Sigmoid colon (tissue), 7 donors: Measurements from ENCODE around the gene TMED4. TPM values are rescaled to one million over a fixed set of nuclear protein-coding genes. Genes with fewer than 3 reads are reported as not detected.

Experiments used
- DNase-seq: peaks from one replicate; pipeline ENCODE4 v3.0.0-alpha.2; 2019
- H3K27ac ChIP-seq, 4 donors: fragments of 200-600 bp; sonication (generic); one replicate each; pipeline ENCODE4 v1.5.1; 2016 to 2019; ENCODE audit warnings: mild to moderate bottlenecking in 1 of 4
- H3K27me3 ChIP-seq, 3 donors: fragments of 200-600 bp; sonication (generic); one replicate each; pipeline ENCODE4 v1.5.1; 2019; ENCODE audit warnings: mild to moderate bottlenecking in 1 of 3
- H3K36me3 ChIP-seq, 4 donors: fragments of 200-600 bp; sonication (generic); one replicate each; pipeline ENCODE4 v1.5.1; 2016 to 2019
- H3K4me1 ChIP-seq, 4 donors: fragments of 200-600 bp; sonication (generic); one replicate each; pipeline ENCODE4 v1.5.1; 2017 to 2019
- H3K4me3 ChIP-seq, 4 donors: fragments of 200-600 bp; sonication (generic); one replicate each; pipeline ENCODE4 v1.5.1; 2017 to 2019; ENCODE audit warnings: mild to moderate bottlenecking in 2 of 4, moderate library complexity in 1 of 4
- H3K9me3 ChIP-seq, 4 donors: fragments of 200-600 bp in 3 of 4; sonication (generic) in 3 of 4; one replicate each; pipeline versions ENCODE4 v1.5.1 to v1.6.1; 2013 to 2019
- CTCF ChIP-seq, 4 experiments: fragments of 450-650 bp in 3 of 4; fragments of 200-600 bp in 1 of 4; IDR thresholded peaks; one replicate each; pipeline ENCODE4 v1.5.1; 2016 to 2019; ENCODE audit warnings: antibody characterized with exemption in 4 of 4, mild to moderate bottlenecking in 3 of 4, moderate library complexity in 2 of 4
- EP300 ChIP-seq, 4 donors: sonication (generic); formaldehyde crosslinking; IDR thresholded peaks; one replicate each; pipeline ENCODE4 v1.6.1; 2017; ENCODE audit warnings: antibody characterized with exemption in 4 of 4
- POLR2A ChIP-seq, 2 donors: fragments of 450-650 bp; IDR thresholded peaks; one replicate each; pipeline ENCODE4 v1.6.1; 2016; ENCODE audit warnings: antibody characterized with exemption in 2 of 2, mild to moderate bottlenecking in 2 of 2, moderate library complexity in 2 of 2
- POLR2AphosphoS5 ChIP-seq, 4 donors: sonication (generic); formaldehyde crosslinking; IDR thresholded peaks; one replicate each; pipeline ENCODE4 v1.6.1; 2017; ENCODE audit warnings: antibody characterized with exemption in 4 of 4
- WGBS, 2 donors: extraction: QIAGEN DNeasy Blood & Tissue Kit; methylation state at CpG; one replicate each; pipeline ENCODE4 v1.1.7; 2013; 5-methylcytosine and 5-hydroxymethylcytosine counted together
- intact Hi-C: fragments of 100-400 bp; cut with DNase I; formaldehyde crosslinking; loops from one replicate; pipeline ENCODE4 v1.15.1; 2023
- polyA plus RNA-seq, 3 donors: library from polyadenylated mRNA; stranded (reverse); fragments of 200-250 nt; gene quantifications; one replicate each; pipeline ENCODE4 v1.2.3, GENCODE V29; 2013
- total RNA-seq, 4 donors: library from RNA; depleted of rRNA; stranded (reverse); fragments of >200 nt; gene quantifications; one replicate each; pipeline ENCODE4 v1.1.0, GENCODE V29; 2016
- donor health status: healthy with polysubstance abuse.
- donor health status: Bipolar disorder and iron deficiency.
- donor health status: healthy.

TMED4 gene
- total and polyA plus RNA-seq, 7 donors: 18.6 to 209 (median 114) TPM

GRCh38 chr7:44530990-44531389 lies 51.0 kb downstream of the TMED4 start:
- H3K36me3 ChIP-seq: no peaks in the 10 kb centered on the region
- H3K4me1 ChIP-seq: no peaks in the 10 kb centered on the region
- no peak overlapping the region for H3K4me3 ChIP-seq
- TF ChIP-seq EP300 (IDR thresholded peaks at IDR 0.05) (no peak), POLR2A (IDR thresholded peaks at IDR 0.05) (no peak), POLR2AphosphoS5 (IDR thresholded peaks at IDR 0.05) (no peak), CTCF (IDR thresholded peaks at IDR 0.05) (no peak)
- peaks cover 0 to 4% (median 1%) of the 10 kb centered on the region in 4 donors for H3K9me3 ChIP-seq
- WGBS, 2 donors: 52 to 66% methylated on average over 10 of the region's 10 CpGs
- intact Hi-C loops: no loop called here
- no peaks in the 10 kb centered on the region for H3K27me3 ChIP-seq
- no peak for DNase-seq
- no peak overlapping the region for H3K27ac ChIP-seq

Other genes with a start within 250 kb of the TMED4 start
- 10 to 100 TPM; 23.5 to 50.5 (median 47.1) TPM for gene NUDCD3, start 91.6 kb downstream of the TMED4 start, total RNA-seq
- 10 to 100 TPM; 14.3 to 37.2 (median 15.6) TPM for gene NUDCD3, start 91.6 kb downstream of the TMED4 start, polyA plus RNA-seq
- gene NPC1L1, start 40.9 kb downstream of the TMED4 start, total RNA-seq: under 1 TPM; 0.33 to 0.83 (median 0.45) TPM
- under 1 TPM in 1 of 3 donors, not detected in 2; 0.09 TPM for gene NPC1L1, start 40.9 kb downstream of the TMED4 start, polyA plus RNA-seq
- gene DDX56, start 8.3 kb downstream of the TMED4 start, total RNA-seq: 10 to 100 TPM; 27.8 to 56.1 (median 44.2) TPM
- 10 to 100 TPM; 14.6 to 60.5 (median 19.2) TPM for gene DDX56, start 8.3 kb downstream of the TMED4 start, polyA plus RNA-seq
- 100 to 1,000 TPM in 2 of 4 donors, 10 to 100 TPM in 2; 65.5 to 102 (median 98.3) TPM for gene OGDH, start 24.4 kb upstream of the TMED4 start, total RNA-seq
- gene OGDH, start 24.4 kb upstream of the TMED4 start, polyA plus RNA-seq: 10 to 100 TPM; 39.0 to 74.4 (median 68.0) TPM
- gene ZMIZ2, start 166.6 kb upstream of the TMED4 start, total RNA-seq: 10 to 100 TPM; 11.1 to 44.6 (median 12.5) TPM
- gene ZMIZ2, start 166.6 kb upstream of the TMED4 start, polyA plus RNA-seq: 10 to 100 TPM in 1 of 3 donors, 1 to 10 TPM in 2; 8.4 to 64.7 (median 8.6) TPM
- gene PPIA, start 214.4 kb upstream of the TMED4 start, total RNA-seq: 1,000 to 10,000 TPM; 1,033 to 1,396 (median 1,180) TPM
- 1,000 to 10,000 TPM; 3,100 to 3,915 (median 3,764) TPM for gene PPIA, start 214.4 kb upstream of the TMED4 start, polyA plus RNA-seq